Heart left ventricle (tissue), 13 donors: ENCODE data around the gene OR51E2.

Source experiments
- CTCF ChIP-seq, 12 donors: fragments of 200-600 bp; sonication (generic) in 4 of 12; IDR thresholded peaks; one replicate each; pipeline versions ENCODE4 v1.5.0 to v1.8.0; 2018 to 2022; ENCODE audit warnings: antibody characterized with exemption in 12 of 12, mild to moderate bottlenecking in 5 of 12
- POLR2A ChIP-seq, 2 donors: fragments of 450-650 bp; IDR thresholded peaks; one replicate each; pipeline ENCODE4 v1.6.1; 2017; ENCODE audit warnings: antibody characterized with exemption in 2 of 2, mild to moderate bottlenecking in 2 of 2, moderate library complexity in 2 of 2
- donor health status: ischemic (EF 13 %, LVEDD 7.1; RV severe dilation, severe dysfunction).
- donor health status: DM: no; HTN: yes; CAD: no.
- donor health status: DM: no; HTN: no; CAD: no.
- donor health status: ischemic (EF 25% LVEDD 6.9; RV normal size, moderate dysfunction).
- donor health status: ischemic (EF 25% LVEDD 5.7; RV mildly dilated, moderate dysfunction).
- donor health status: ischemic (EF 35%, LVEDD 5.7; RV mildly dilated, moderate dysfunction).
- donor health status: nonischemic (EF 11% LVEDD 7.7; RV severe dilation, severe dysfunction).
- donor health status: DM: yes; HTN: yes; CAD: no.
- donor health status: PGD.
- donor health status: ischemic (EF 29% LVEDD 5.4; RV normal size, mild dysfunction).
- donor health status: nonischemic (EF 23%, LVEDD 6.1; RV moderate dilation, normal function).

GRCh38 chr11:4677948-4678347 lies 19.7 kb downstream of the OR51E2 start:
- TF ChIP-seq POLR2A (IDR thresholded peaks at IDR 0.05) (no peak), CTCF (IDR thresholded peaks at IDR 0.05) (no peak)
